Uterus (tissue), 2 donors: ENCODE results near the gene HRAS.

Source experiments
- CTCF ChIP-seq, 4 experiments: fragments of 200-600 bp in 2 of 4; fragments of 450-650 bp in 2 of 4; sonication (generic) in 2 of 4; IDR thresholded peaks; one replicate each; pipeline ENCODE4 v1.5.1; 2016 to 2019; ENCODE audit warnings: antibody characterized with exemption in 4 of 4, mild to moderate bottlenecking in 2 of 4, moderate library complexity in 1 of 4
- POLR2A ChIP-seq, 2 donors: fragments of 450-650 bp; IDR thresholded peaks; one replicate each; pipeline ENCODE4 v1.6.1; 2016; ENCODE audit warnings: antibody characterized with exemption in 2 of 2, mild to moderate bottlenecking in 1 of 2, moderate library complexity in 1 of 2

- TF ChIP-seq POLR2A (IDR thresholded peaks at IDR 0.05) = no peak
- no peak for TF ChIP-seq CTCF (IDR thresholded peaks at IDR 0.05)
Measured at GRCh38 chr11:534396-535209, 773 bp downstream of the HRAS start.
